ENCODE data around the gene MEGF8. TPM values are rescaled to one million over a fixed set of nuclear protein-coding genes. Genes with fewer than 3 reads are reported as not detected.

MEGF8 gene
- total RNA-seq, 1 experiment from 2014 or later: 6.5 TPM

- H2AFZ ChIP-seq (ENCODE audit: low read length): no peak within 1 kb of the TSS
- H3K27me3 ChIP-seq (ENCODE audit: low read length): no peaks in the 10 kb centered on the region
- H4K20me1 ChIP-seq (ENCODE audit: insufficient read depth, low read depth, low read length): no peaks in the 10 kb centered on the region
- no peak within 1 kb of the TSS for H3K4me3 ChIP-seq (ENCODE audit: low read length)
- no peaks in the 10 kb centered on the region for H3K36me3 ChIP-seq (ENCODE audit: insufficient read depth, low read length)
- H3K4me2 ChIP-seq (ENCODE audit: low read depth, low read length, poor library complexity, severe bottlenecking): no peak within 1 kb of the TSS
- H3K9me2 ChIP-seq (replicated peaks; ENCODE audit: insufficient read depth, low read length): no peaks in the 10 kb centered on the region
- H3K9ac ChIP-seq (ENCODE audit: low read length): no peak within 1 kb of the TSS
- no peak for DNase-seq
- no peaks in the 10 kb centered on the region for H3K9me3 ChIP-seq (ENCODE audit: low read length)
- H3K79me2 ChIP-seq (ENCODE audit: low read length): no peaks in the 10 kb centered on the region
- no peak within 1 kb of the TSS for H3K27ac ChIP-seq (ENCODE audit: low read length)
- peaks cover 7% of the 10 kb centered on the region for H3K4me1 ChIP-seq (ENCODE audit: low read length)
Observed at GRCh38 chr19:42389899-42390298, 64.5 kb downstream of the MEGF8 start, which contains the start of gene CNFN. Gene CNFN (minus strand): TSS chr19:42390297. CDS start chr19:42389037, 1,260 bp downstream.

DNA sequence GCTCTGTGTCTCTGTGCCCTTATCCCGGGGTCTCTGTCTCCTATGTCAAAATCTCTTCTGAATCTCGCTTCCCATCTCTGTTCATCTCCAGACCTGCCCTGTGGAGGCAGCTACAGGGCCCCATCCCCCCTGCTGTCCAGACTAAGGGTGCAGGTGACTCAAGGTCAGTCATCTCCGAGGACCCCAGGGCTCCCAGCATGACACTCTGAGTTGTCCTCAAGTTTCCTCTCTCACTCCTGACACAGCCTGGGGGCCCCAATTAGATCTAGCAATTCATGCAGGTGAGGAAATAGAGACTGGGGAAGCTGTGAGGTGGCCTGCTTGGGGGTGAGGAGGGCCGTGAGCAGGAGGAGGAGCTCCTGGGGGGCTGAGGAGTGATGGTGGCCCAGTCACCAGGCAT, 66.7 kb downstream of the MEGF8 start:
- H3K9me3 ChIP-seq (ENCODE audit: low read length): no peaks in the 10 kb centered on the region
- no peak for DNase-seq
- no peaks in the 10 kb centered on the region for H3K9me2 ChIP-seq (replicated peaks; ENCODE audit: insufficient read depth, low read length)
- no peak overlapping the region for H3K9ac ChIP-seq (ENCODE audit: low read length)
- H4K20me1 ChIP-seq (ENCODE audit: insufficient read depth, low read depth, low read length): no peaks in the 10 kb centered on the region
- H3K27ac ChIP-seq (ENCODE audit: low read length): no peak overlapping the region
- no peak overlapping the region for H3K4me3 ChIP-seq (ENCODE audit: low read length)
- H3K4me2 ChIP-seq (ENCODE audit: low read depth, low read length, poor library complexity, severe bottlenecking): no peak overlapping the region
- peaks cover 1% of the 10 kb centered on the region; the same call in 1 of the 2 replicates for H3K79me2 ChIP-seq (ENCODE audit: low read length)
- no peaks in the 10 kb centered on the region for H3K36me3 ChIP-seq (ENCODE audit: insufficient read depth, low read length)
- no peak overlapping the region for H2AFZ ChIP-seq (ENCODE audit: low read length)
- no peaks in the 10 kb centered on the region for H3K27me3 ChIP-seq (ENCODE audit: low read length)
- peaks cover 12% of the 10 kb centered on the region for H3K4me1 ChIP-seq (ENCODE audit: low read length)

GRCh38 chr19:42394751-42395150, 69.3 kb downstream of the MEGF8 start:
- Histone ChIP-seq H3K79me2 (ENCODE audit: low read length) (peaks cover 10% of the 10 kb centered on the region), H3K9me3 (ENCODE audit: low read length) (no peaks in the 10 kb centered on the region), H3K9me2 (replicated peaks; ENCODE audit: insufficient read depth, low read length) (no peaks in the 10 kb centered on the region), H2AFZ (ENCODE audit: low read length) (no peak overlapping the region), H3K9ac (ENCODE audit: low read length) (no peak overlapping the region), H3K27ac (ENCODE audit: low read length) (no peak overlapping the region), H3K27me3 (ENCODE audit: low read length) (no peaks in the 10 kb centered on the region), H4K20me1 (ENCODE audit: insufficient read depth, low read depth, low read length) (no peaks in the 10 kb centered on the region), H3K4me1 (ENCODE audit: low read length) (peaks cover 20% of the 10 kb centered on the region), H3K36me3 (ENCODE audit: insufficient read depth, low read length) (no peaks in the 10 kb centered on the region), H3K4me2 (ENCODE audit: low read depth, low read length, poor library complexity, severe bottlenecking) (no peak overlapping the region), H3K4me3 (ENCODE audit: low read length) (no peak overlapping the region)
- no peak for DNase-seq

DNA sequence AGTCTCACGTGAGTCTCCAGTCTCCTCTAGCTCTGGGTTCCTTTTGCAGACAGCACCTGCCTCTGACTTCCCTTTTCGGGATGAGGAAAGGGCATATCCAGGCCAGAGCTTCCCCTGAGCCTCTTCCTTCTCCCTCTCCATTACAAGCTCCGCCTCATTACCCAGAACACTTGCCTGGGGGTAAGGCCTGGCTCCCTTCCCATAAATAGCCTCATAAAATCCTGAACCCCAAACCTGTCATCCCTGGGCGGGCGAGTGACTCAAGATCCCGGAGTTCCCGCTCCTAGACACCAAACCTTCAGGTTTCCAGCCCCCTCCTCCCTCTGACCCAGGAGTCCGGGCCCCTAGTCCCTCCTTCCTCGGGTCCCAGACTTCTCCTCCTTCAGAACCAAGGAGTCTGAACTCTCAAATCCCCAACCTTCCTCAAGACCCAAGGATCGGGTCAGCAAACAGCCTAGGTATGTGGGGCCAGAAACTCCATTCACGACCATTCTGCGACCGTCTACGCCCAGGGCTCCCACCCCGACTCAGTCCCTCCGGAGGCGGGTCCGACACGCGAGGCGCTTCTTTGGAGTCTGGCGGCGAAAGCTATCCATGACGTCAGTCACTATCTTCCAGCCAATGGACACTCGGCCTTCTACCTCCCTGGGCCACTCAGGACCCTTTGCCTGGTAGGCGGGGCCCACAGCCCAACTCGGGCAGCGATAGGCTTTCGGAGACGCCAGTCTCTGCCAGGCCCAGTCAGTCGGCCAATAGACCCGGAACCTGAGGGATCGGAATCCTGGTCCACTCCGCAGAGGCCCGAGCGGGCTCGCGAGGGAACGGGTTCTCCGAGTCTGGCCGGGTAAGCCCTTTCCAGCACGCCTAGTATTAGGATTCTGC, 71.2 kb downstream of the MEGF8 start:
- Histone ChIP-seq H3K79me2 (ENCODE audit: low read length) (peaks cover 10% of the 10 kb centered on the region), H3K9me2 (replicated peaks; ENCODE audit: insufficient read depth, low read length) (no peaks in the 10 kb centered on the region), H3K4me1 (ENCODE audit: low read length) (peaks cover 26% of the 10 kb centered on the region), H4K20me1 (ENCODE audit: insufficient read depth, low read depth, low read length) (no peaks in the 10 kb centered on the region; the same call in 1 of the 2 replicates), H3K27me3 (ENCODE audit: low read length) (no peaks in the 10 kb centered on the region), H3K36me3 (ENCODE audit: insufficient read depth, low read length) (no peaks in the 10 kb centered on the region), H3K27ac (ENCODE audit: low read length) (no peak overlapping the region), H3K4me2 (ENCODE audit: low read depth, low read length, poor library complexity, severe bottlenecking) (peak overlapping the region; percentile 99), H2AFZ (ENCODE audit: low read length) (peak overlapping the region; percentile 90), H3K9me3 (ENCODE audit: low read length) (no peaks in the 10 kb centered on the region), H3K4me3 (ENCODE audit: low read length) (peak overlapping the region; percentile 92), H3K9ac (ENCODE audit: low read length) (peak overlapping the region; percentile 88)
- DNase-seq: peak; percentile 99

DNA sequence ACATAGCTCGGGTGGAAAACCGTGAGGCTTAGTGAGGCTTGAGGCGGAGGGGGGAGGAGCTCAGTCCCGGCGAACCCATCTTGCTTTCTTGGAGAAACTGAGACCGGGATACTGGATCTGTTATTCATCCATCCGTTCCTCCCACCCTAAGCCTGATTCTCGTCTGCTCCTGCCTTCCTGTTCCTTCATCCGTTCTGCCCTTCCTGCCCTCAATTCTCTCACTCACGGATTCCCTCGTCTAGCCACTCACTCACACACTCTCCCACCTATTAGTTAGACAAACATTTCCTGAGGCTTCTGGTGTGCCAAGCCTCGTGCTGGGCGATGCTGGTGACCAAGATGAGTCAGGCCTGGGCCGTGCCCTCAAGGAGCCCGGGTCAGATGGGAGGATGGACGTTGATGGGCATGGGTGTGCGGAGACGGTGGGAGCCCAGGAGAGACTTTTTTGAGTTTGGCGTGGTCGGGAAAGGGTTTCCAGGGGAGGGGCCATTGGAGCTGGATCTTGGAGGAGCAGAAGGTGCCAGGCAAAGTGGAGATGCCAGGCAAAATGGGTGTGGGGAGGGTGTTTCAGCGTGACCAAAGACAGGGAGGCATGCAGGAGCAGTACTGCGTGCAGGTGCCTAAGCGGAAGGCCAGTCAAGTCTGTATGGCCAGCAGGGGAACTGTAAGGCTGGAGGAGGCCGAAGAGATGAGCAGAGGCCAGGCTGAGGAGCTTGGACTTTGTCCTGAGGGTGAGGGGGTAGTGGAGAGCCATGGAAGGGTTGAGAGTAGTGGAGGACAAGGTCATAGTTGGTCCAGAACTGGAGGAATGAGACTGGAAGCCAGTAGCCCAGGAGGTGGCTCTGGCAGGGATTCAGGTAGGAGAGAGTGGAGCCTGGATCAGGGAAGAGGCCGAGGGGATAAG, 72.1 kb downstream of the MEGF8 start:
- Histone ChIP-seq H3K4me2 (ENCODE audit: low read depth, low read length, poor library complexity, severe bottlenecking) (peak overlapping the region; percentile 99), H3K79me2 (ENCODE audit: low read length) (peaks cover 10% of the 10 kb centered on the region), H3K9me3 (ENCODE audit: low read length) (no peaks in the 10 kb centered on the region), H2AFZ (ENCODE audit: low read length) (peak overlapping the region; percentile 90), H3K27ac (ENCODE audit: low read length) (no peak overlapping the region), H3K4me1 (ENCODE audit: low read length) (peaks cover 34% of the 10 kb centered on the region), H4K20me1 (ENCODE audit: insufficient read depth, low read depth, low read length) (no peaks in the 10 kb centered on the region; the same call in 1 of the 2 replicates), H3K36me3 (ENCODE audit: insufficient read depth, low read length) (no peaks in the 10 kb centered on the region), H3K9me2 (replicated peaks; ENCODE audit: insufficient read depth, low read length) (no peaks in the 10 kb centered on the region), H3K4me3 (ENCODE audit: low read length) (peak overlapping the region; percentile 92), H3K9ac (ENCODE audit: low read length) (peak overlapping the region; percentile 88), H3K27me3 (ENCODE audit: low read length) (no peaks in the 10 kb centered on the region)
- no peak for DNase-seq

- Histone ChIP-seq H3K4me2 (ENCODE audit: low read depth, low read length, poor library complexity, severe bottlenecking) (no peak overlapping the region), H3K79me2 (ENCODE audit: low read length) (peaks cover 10% of the 10 kb centered on the region), H3K9me2 (replicated peaks; ENCODE audit: insufficient read depth, low read length) (no peaks in the 10 kb centered on the region), H2AFZ (ENCODE audit: low read length) (no peak overlapping the region), H3K27me3 (ENCODE audit: low read length) (no peaks in the 10 kb centered on the region), H3K9me3 (ENCODE audit: low read length) (no peaks in the 10 kb centered on the region), H3K4me3 (ENCODE audit: low read length) (no peak overlapping the region), H3K9ac (ENCODE audit: low read length) (no peak overlapping the region), H3K4me1 (ENCODE audit: low read length) (peaks cover 38% of the 10 kb centered on the region), H3K36me3 (ENCODE audit: insufficient read depth, low read length) (peaks cover 6% of the 10 kb centered on the region), H3K27ac (ENCODE audit: low read length) (no peak overlapping the region), H4K20me1 (ENCODE audit: insufficient read depth, low read depth, low read length) (peaks cover under 1% of the 10 kb centered on the region; the same call in 1 of the 2 replicates)
- peak; percentile 64 for DNase-seq
Observed at GRCh38 chr19:42400404-42400803, 75.0 kb downstream of the MEGF8 start.

DNA sequence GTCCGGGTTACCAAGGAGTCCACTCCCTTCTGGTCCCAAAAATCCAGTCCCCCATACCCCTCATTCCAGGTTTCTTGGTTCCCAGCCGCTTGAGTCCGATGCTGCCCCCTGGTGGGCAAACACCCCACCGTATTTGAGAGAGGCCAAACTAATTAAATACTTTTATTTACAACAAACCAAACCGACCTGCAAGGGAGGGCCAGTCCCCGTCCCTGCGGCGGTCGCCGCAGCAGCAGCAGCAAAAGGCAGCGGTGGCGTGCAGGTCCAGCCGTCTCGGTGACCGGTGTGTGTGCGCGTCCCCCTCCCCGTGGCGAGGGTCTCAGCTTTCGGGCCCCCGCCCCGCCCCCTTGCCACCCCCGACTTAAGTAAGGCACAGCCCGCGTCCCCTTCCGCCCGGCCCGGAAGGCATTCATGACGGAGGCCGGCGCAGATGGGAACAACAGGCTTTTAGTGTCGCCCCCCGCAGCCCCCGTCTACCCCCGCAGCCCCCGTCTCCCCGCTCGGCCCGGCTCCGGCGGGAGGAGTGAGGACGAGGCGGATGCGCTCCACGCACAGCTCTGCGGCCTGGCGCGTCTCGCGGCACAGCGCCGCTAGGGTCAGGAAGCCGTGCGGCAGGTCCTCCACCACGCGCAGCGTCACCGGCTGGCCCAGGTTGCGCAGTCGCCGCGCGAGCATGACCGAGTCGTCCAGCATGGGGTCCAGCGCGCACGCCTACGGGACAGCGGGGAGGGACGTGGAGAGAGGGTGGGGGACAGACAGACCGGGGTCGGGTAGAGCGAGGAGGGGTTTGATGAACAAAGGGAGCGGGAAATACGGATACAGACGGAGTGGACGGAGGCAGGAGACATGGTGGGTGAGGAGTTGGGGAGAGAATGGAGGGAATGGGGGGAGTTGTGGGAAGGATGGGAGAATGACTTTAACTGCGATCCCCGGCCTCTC, 76.2 kb downstream of the MEGF8 start:
- Histone ChIP-seq H3K9me3 (ENCODE audit: low read length) (no peaks in the 10 kb centered on the region), H2AFZ (ENCODE audit: low read length) (no peak overlapping the region), H4K20me1 (ENCODE audit: insufficient read depth, low read depth, low read length) (peaks cover 3% of the 10 kb centered on the region; the same call in 1 of the 2 replicates), H3K27ac (ENCODE audit: low read length) (peak overlapping the region; percentile 11; the same call in 1 of the 2 replicates), H3K36me3 (ENCODE audit: insufficient read depth, low read length) (peaks cover 10% of the 10 kb centered on the region), H3K9me2 (replicated peaks; ENCODE audit: insufficient read depth, low read length) (no peaks in the 10 kb centered on the region), H3K27me3 (ENCODE audit: low read length) (no peaks in the 10 kb centered on the region), H3K4me2 (ENCODE audit: low read depth, low read length, poor library complexity, severe bottlenecking) (peak overlapping the region; percentile 65), H3K4me1 (ENCODE audit: low read length) (peaks cover 29% of the 10 kb centered on the region), H3K4me3 (ENCODE audit: low read length) (peak overlapping the region; percentile 65), H3K9ac (ENCODE audit: low read length) (peak overlapping the region; percentile 70), H3K79me2 (ENCODE audit: low read length) (peaks cover 10% of the 10 kb centered on the region)
- DNase-seq: peak; percentile 91

Measured in Karpas-422 (cell line).